Occipital lobe (tissue), 2 donors: ENCODE results near the gene MIS18A. TPM values are rescaled to one million over a fixed set of nuclear protein-coding genes. Genes with fewer than 3 reads are reported as not detected.
"Not testable (repeated sequence)": the region's sequence is repeated elsewhere in the genome, so short reads cannot be mapped to it uniquely, and the experiment has no call there.

Experiments used
- DNase-seq: peaks from one replicate; lab custom pipeline; 2025; lab: John Stamatoyannopoulos, UW
- total RNA-seq: library from RNA; depleted of rRNA; stranded (reverse); fragments of >200 nt; gene quantifications from one replicate; pipeline ENCODE4 v1.2.3, GENCODE V29; 2014

MIS18A gene
- total RNA-seq, 1 donor from 2014 or later, result 9.0 TPM

DNA sequence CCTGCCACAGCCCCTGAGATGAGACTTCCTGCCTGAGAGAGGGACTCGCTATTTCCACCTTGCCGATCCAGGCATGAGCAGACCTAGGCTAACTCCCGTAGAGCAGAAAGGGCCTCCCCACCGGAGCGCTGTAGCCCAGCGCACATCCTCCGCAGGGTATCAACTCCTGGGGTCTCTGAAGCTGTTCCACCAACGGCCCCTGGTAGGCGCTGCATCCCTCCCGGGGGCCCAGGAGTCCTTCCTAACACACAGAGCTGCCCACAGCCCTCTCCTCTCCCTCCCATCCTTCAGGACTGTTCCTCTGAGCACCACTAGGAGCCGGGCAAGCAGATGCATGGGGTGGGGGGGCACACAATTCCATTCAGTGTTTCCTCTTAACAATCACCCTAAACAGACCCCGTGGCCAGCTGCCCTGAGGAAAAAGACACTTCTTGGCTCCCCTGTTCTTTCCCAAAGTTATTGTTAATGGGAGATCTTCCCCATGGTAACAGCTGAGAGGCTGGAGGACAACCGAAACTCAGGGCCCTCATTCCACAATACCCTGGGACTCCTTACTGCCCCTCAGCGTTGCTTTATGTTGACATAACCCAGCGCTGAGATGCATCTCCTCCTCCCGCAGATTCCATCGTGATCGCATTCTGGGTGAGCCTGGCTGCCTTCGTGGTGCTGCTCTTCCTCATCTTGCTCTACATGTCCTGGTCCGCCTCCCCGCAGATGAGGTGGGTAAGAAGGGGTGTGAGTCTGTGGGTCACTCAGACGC lies 27.4 kb upstream of the MIS18A start:
- DNase-seq, result peak; percentile 58

DNA sequence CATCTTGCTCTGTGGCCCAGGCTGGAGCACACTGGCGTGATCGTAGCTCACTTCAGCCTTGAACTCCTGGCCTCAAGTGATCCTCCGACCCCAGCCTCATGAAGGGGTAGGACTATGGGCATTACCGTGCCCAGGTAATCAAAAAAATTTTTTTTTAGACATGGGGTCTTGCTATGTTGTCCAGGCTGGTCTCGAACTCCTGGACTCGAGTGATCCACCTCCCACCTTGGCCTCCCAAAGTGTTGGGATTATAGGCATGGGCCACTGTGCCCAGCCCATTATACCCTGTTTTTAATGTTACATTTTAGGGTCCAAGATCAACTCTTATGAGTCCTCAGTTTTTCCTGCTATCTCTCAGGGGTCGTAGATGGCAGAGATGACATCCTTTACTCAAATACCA lies 26.1 kb upstream of the MIS18A start:
- no peak for DNase-seq

DNA sequence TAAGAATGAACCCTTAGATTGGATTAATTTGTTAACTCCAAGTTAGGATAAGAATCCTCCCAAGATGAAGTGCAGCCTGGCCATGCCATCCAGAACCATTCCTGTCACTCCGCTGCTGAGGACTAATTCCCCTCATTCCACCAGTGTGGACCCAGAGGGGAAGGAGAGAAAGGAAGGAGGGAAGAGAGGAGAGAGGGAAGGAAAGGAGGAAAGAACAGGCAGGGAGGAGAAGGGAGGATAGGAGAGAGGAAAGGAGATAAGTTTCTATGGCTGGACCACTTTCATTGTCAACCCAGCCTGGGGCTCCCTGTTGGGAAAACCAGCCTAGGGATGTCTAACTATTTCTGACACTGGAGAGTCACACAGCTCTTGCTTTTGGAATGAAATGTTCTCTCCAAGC lies 24.5 kb upstream of the MIS18A start:
- no peak for DNase-seq

DNA sequence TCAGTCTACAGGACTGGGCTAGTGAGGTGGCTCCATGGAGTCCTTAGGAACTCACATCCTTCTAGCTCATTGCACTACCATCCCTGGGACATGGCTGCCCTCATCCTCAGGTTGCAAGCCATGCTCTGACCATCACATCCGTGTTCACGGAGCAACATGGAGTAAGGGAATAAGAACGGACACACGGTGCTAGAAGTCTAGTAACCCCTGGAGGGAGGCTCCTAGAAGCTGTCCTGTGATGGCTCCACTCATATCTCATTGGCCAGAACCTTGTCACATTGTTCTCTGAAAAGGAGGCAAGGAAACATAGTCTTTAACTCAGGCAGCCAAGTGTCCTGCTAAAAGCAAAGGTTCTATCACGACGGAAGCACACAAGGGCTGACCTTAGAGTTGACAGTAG lies 23.7 kb upstream of the MIS18A start:
- no peak for DNase-seq

GRCh38 chr21:32301596-32301995 lies 22.7 kb upstream of the MIS18A start:
- DNase-seq, result no peak

GRCh38 chr21:32300117-32300681 lies 21.4 kb upstream of the MIS18A start:
- no peak for DNase-seq

GRCh38 chr21:32299695-32300094 lies 20.8 kb upstream of the MIS18A start:
- DNase-seq, result no peak

GRCh38 chr21:32298658-32299081 lies 19.8 kb upstream of the MIS18A start, which contains the start of gene MRAP:
Gene MRAP (plus strand): TSS chr21:32298855. CDS start chr21:32298972, 117 bp downstream.
- DNase-seq, result no peak

- no peak for DNase-seq
Observed at GRCh38 chr21:32298148-32298559, 19.3 kb upstream of the MIS18A start.

DNA sequence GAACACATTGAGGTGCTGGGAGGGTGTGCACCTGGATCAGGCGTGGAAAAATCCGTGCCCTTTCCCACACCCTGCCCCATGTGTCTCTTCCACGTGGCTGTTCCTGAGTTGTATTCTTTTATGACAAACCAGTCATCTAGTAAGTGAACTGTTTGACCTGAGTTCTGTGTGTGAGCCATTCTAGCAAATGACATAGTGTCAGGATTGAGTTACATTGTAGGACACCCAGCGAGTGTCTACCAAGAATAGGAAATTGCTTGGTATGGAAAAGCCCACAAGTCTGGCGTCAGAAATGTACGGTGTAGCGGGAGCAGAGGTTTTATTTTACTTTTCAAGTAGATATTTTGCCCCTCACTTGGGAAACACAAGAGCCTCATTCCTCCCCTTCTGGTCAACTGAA lies 18.6 kb upstream of the MIS18A start:
- no peak for DNase-seq

- no peak for DNase-seq
Observed at GRCh38 chr21:32285476-32285875, 6.6 kb upstream of the MIS18A start.

DNA sequence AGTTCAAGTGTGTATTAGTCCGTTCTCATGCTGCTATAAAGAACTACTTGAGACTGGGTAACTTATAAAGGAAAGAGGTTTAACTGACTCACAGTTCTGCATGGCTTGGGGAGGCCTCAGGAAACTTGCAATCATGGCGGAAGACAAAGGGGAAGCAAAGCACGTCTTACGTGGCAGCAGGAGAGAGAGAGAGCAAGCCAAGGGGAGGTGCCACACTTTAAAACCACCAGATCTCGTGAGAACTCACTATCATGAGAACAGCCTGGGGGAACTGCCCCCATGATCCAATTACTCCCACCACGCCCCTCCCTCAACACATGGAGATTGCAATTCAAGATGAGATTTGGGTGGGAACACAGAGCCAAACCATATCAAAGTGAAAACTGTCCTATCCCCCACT lies 4.1 kb upstream of the MIS18A start:
- DNase-seq, result no peak

GRCh38 chr21:32281531-32281930 lies 2.7 kb upstream of the MIS18A start:
- no peak for DNase-seq

- no peak for DNase-seq
Observed at GRCh38 chr21:32279377-32279680, 480 bp upstream of the MIS18A start.

- DNase-seq, result no peak
Observed at GRCh38 chr21:32278103-32278502, 746 bp downstream of the MIS18A start.

GRCh38 chr21:32276671-32277070 lies 2.2 kb downstream of the MIS18A start:
- DNase-seq, result no peak

DNA sequence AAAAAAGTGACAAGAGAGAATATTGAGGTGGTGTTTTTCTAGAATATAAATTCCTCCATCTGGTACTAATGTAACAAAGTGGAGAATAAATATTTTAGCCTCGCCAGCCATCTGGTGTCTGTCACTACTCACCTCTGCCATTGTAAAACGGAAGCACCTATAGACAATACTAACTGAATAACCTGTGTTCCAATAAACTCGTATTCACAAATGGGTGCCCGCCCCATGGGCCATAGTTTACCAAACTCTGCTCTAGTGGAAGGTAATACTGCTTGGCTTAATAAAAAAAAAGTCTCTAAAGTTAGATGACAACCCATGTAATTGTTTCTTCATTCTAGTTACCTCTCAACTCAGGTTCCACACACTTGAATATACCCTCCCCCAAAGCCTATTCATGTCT lies 8.1 kb downstream of the MIS18A start:
- DNase-seq, result no peak

GRCh38 chr21:32265321-32265720 lies 13.5 kb downstream of the MIS18A start:
- DNase-seq, result not testable (repeated sequence)

DNA sequence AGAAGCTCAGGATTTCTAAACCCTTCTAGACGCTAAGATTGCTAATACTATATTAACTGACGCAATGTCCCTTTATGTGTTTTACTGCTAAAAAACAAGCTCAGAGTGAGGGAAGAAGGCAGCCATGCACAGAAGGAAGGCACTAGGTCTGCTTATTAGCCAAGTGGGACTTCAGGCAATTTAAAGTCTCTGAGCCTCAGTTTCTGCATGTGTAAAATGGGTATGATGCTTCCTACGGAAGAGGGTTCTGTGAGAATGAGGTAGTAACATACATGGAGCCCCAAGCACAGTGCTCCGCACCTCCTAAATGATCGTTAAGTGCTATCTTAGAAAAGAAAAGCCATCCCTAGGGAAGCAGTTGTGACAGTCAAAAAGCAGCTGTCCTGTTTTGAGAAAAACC lies 16.9 kb downstream of the MIS18A start:
- DNase-seq, result no peak

GRCh38 chr21:32260130-32260529 lies 18.7 kb downstream of the MIS18A start:
- no peak for DNase-seq

DNA sequence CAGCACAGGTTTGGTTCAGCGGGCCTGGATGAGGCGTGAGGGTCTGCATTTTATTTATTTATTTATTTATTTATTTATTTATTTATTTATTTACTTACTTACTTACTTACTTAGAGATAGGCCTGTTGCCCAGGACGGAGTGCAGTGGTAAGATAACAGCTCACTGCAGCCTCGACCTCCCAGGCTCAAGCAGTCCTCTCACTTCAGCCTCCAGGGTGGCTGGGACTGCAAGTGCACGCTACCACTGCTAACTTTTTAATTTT lies 20.1 kb downstream of the MIS18A start:
- not testable (repeated sequence) for DNase-seq

GRCh38 chr21:32257962-32258785 lies 20.7 kb downstream of the MIS18A start:
- DNase-seq, result peak; percentile 48
